OCI-LY7 (cell line): ENCODE results near the gene POPDC2. TPM values are rescaled to one million over a fixed set of nuclear protein-coding genes. Genes with fewer than 3 reads are reported as not detected.
A peak's percentile ranks its signal among the peaks of the same experiment; 100 is the strongest.

Experiments used
- BruUV-seq: library from RNA; stranded (reverse); fragments of 400-500 nt; replicated peaks from 2 replicates; lab custom pipeline; 2021; lab: Mats Ljungman, UMichigan
- CTCF ChIA-PET: fragments of 300-600 bp; sonication (Branson Sonifier 250); formaldehyde crosslinking; loops from one replicate; lab custom pipeline; 2022; ENCODE audit warnings: antibody characterized with exemption; ENCODE audit not compliant: unreplicated experiment; lab: Charles Lee
- POLR2A ChIA-PET: fragments of 300-600 bp; sonication (Branson Sonifier 250); formaldehyde crosslinking; loops from one replicate; lab custom pipeline; 2022; ENCODE audit warnings: antibody characterized with exemption; lab: Charles Lee
- DNase-seq: peaks from one replicate; pipeline ENCODE4 v3.0.0-alpha.2; 2015; ENCODE audit warnings: low spot score
- H2AFZ ChIP-seq: fragments of 200-600 bp; sonication (generic), shearing (Covaris generic); 2 replicates; pipeline ENCODE4 v1.6.1; 2014; ENCODE audit warnings: mild to moderate bottlenecking, antibody characterized with exemption, low read length, moderate library complexity
- H3K27ac ChIP-seq: fragments of 200-600 bp; sonication (generic); 2 replicates; pipeline ENCODE4 v1.5.1; 2014; ENCODE audit warnings: mixed run types, low read depth, mild to moderate bottlenecking, moderate library complexity, low read length, inconsistent platforms; ENCODE audit not compliant: poor library complexity, severe bottlenecking
- H3K36me3 ChIP-seq: fragments of 200-600 bp; sonication (generic); 2 replicates; pipeline ENCODE4 v1.6.1; 2014; ENCODE audit warnings: mild to moderate bottlenecking, antibody characterized with exemption, low read length, moderate library complexity, mixed read lengths; ENCODE audit not compliant: insufficient read depth
- H3K4me1 ChIP-seq: fragments of 200-600 bp; sonication (generic); 2 replicates; pipeline ENCODE4 v1.5.1; 2014; ENCODE audit warnings: mild to moderate bottlenecking, low read length; ENCODE audit not compliant: insufficient read depth, poor library complexity, severe bottlenecking
- H3K4me2 ChIP-seq: fragments of 200-600 bp; sonication (generic); 2 replicates; pipeline ENCODE4 v1.6.1; 2014; ENCODE audit warnings: mild to moderate bottlenecking, low read length
- H3K4me3 ChIP-seq: fragments of 200-600 bp; sonication (generic); 2 replicates; pipeline ENCODE4 v1.5.1; 2014; ENCODE audit warnings: mild to moderate bottlenecking, low read depth, low read length; ENCODE audit not compliant: poor library complexity, severe bottlenecking
- H3K79me2 ChIP-seq: fragments of 200-600 bp; sonication (generic); 2 replicates; pipeline ENCODE4 v1.6.1; 2016; ENCODE audit warnings: low read depth, mild to moderate bottlenecking, low read length, moderate library complexity, mixed read lengths; ENCODE audit not compliant: insufficient read depth
- H3K9me2 ChIP-seq: fragments of 200-600 bp; sonication (generic); 2 replicates; pipeline ENCODE4 v1.6.1; 2016; ENCODE audit warnings: mild to moderate bottlenecking, low read length, mixed read lengths; ENCODE audit not compliant: insufficient read depth
- H3K9me3 ChIP-seq: fragments of 200-600 bp; sonication (generic); 2 replicates; pipeline ENCODE4 v1.6.1; 2014; ENCODE audit warnings: mild to moderate bottlenecking, mixed run types, low read length, mixed read lengths
- H4K20me1 ChIP-seq: fragments of 200-600 bp; sonication (generic); 2 replicates; pipeline ENCODE4 v1.6.1; 2014; ENCODE audit warnings: mild to moderate bottlenecking, antibody characterized with exemption, low read length, moderate library complexity, mixed read lengths; ENCODE audit not compliant: insufficient read depth
- EZH2phosphoT487 ChIP-seq: fragments of 200-600 bp; sonication (generic); IDR thresholded peaks from 2 replicates; pipeline ENCODE4 v1.6.1; 2018; ENCODE audit warnings: low read depth, borderline replicate concordance, mild to moderate bottlenecking, mixed run types, antibody characterized with exemption, low read length, moderate library complexity, mixed read lengths
- intact Hi-C: fragments of 100-400 bp; cut with micrococcal nuclease; formaldehyde crosslinking; loops from one replicate; pipeline ENCODE4 v1.10.0; 2022; ENCODE audit not compliant: unreplicated experiment
- total RNA-seq, 2 experiments: library from RNA; depleted of rRNA in 1 of 2; stranded (reverse); fragments of >200 nt in 1 of 2; shearing (Covaris generic) in 1 of 2; gene quantifications; 2 replicates each; pipeline ENCODE4 v1.2.3, GENCODE V29; 2014 to 2022
- TF ChIP-seq, protein P1 (sequence below): fragments of 200-600 bp; sonication (generic); conservative IDR thresholded peaks from 2 replicates; pipeline ENCODE4 v1.5.1; 2014; ENCODE audit warnings: mild to moderate bottlenecking, antibody characterized with exemption, low read length, moderate library complexity, mixed read lengths

Gene POPDC2
- total RNA-seq, 2 experiments from 2014 or later, result 0.16 to 1.3 TPM

DNA sequence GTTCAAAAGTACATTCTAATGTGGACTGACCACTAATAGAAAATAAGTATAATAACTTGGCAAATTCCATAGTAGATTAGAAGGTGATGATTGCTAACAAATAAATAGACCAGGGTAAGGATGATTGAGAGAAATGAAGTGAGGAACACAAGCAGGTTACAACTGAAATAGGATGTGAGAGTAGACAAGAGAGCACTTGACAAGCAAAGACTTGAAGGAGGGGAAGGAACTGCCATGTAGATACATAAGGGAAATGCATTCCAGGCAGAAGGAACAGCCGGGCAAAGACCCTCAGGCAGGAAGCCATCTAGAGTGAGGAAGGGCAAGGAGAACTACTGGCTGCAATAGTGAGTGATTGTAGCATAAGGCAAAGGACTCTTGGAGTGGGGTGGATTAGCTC is 57.7 kb downstream of the POPDC2 start:
- no peak overlapping the region for H3K4me2 ChIP-seq
- POLR2A ChIA-PET, result no interaction called here
- no peak overlapping the region for H3K4me3 ChIP-seq
- H3K36me3 ChIP-seq, result no peaks in the 10 kb centered on the region
- no peak overlapping the region for H3K27ac ChIP-seq
- no peak overlapping the region for H2AFZ ChIP-seq
- H3K4me1 ChIP-seq, result no peaks in the 10 kb centered on the region
- BruUV-seq, result no TSS peak
- H3K9me2 ChIP-seq, result no peaks in the 10 kb centered on the region
- H4K20me1 ChIP-seq, result no peaks in the 10 kb centered on the region
- no peak for TF ChIP-seq EZH2phosphoT487
- no peak for DNase-seq
- H3K79me2 ChIP-seq, result no peaks in the 10 kb centered on the region
- no peaks in the 10 kb centered on the region for H3K9me3 ChIP-seq
- CTCF ChIA-PET, result no interaction called here
- intact Hi-C loops, result no loop called here

DNA sequence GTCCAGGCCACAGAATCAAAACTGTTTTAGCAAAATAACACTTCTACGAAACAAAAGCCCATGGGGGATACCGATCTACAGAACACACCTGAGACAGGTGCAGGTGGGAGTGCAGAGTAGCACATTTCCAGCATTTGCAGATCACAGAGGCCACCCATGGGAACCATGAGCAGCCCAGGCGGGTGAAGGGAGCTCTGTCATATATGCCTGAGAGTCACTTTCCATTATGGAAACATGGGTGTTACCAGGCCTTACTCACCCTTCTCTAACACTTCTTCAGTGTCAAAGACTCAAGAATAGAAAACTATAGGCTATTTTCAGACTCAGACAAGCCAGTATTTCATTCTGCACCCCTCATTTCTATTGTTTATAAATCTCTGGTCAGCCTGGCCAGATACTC is 59.2 kb downstream of the POPDC2 start:
- CTCF ChIA-PET, result no interaction called here
- BruUV-seq, result no TSS peak
- Histone ChIP-seq H3K79me2 (no peaks in the 10 kb centered on the region), H3K4me1 (no peaks in the 10 kb centered on the region), H3K36me3 (no peaks in the 10 kb centered on the region), H3K4me2 (no peak overlapping the region), H3K9me3 (no peaks in the 10 kb centered on the region), H4K20me1 (no peaks in the 10 kb centered on the region), H3K4me3 (no peak overlapping the region), H3K27ac (no peak overlapping the region), H3K9me2 (no peaks in the 10 kb centered on the region), H2AFZ (no peak overlapping the region)
- intact Hi-C loops, result no loop called here
- POLR2A ChIA-PET, result interaction anchor here (0.5 kb wide), 1 partner anchor 83 kb away, joined by 4 read pairs; no protein-coding TSS in a partner anchor
- no peak for DNase-seq
- TF ChIP-seq, protein P1, sequence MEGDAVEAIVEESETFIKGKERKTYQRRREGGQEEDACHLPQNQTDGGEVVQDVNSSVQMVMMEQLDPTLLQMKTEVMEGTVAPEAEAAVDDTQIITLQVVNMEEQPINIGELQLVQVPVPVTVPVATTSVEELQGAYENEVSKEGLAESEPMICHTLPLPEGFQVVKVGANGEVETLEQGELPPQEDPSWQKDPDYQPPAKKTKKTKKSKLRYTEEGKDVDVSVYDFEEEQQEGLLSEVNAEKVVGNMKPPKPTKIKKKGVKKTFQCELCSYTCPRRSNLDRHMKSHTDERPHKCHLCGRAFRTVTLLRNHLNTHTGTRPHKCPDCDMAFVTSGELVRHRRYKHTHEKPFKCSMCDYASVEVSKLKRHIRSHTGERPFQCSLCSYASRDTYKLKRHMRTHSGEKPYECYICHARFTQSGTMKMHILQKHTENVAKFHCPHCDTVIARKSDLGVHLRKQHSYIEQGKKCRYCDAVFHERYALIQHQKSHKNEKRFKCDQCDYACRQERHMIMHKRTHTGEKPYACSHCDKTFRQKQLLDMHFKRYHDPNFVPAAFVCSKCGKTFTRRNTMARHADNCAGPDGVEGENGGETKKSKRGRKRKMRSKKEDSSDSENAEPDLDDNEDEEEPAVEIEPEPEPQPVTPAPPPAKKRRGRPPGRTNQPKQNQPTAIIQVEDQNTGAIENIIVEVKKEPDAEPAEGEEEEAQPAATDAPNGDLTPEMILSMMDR, result no peak
- TF ChIP-seq EZH2phosphoT487, result no peak

DNA sequence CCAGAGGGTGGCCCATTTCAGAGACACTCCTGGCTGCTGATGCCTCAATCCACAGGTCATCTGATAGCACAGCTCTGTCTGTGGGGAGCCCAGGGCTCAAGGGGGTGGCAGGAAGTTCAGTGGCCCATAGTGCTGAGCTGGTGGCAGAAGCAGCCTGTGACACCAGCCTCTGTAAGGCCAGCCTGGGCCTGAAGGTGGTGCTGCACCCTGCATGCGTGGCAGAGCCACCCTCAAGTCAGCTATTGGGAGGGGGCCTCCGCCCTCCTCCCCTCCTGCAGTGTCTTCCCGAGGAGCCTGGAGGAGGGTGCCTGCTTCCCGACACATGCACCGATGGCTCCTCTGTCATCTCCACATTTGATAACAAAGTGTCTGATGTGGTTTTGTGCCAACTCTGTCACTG is 59.7 kb downstream of the POPDC2 start:
- no TSS peak for BruUV-seq
- Histone ChIP-seq H3K9me2 (no peaks in the 10 kb centered on the region), H3K4me1 (no peaks in the 10 kb centered on the region), H3K36me3 (no peaks in the 10 kb centered on the region), H4K20me1 (no peaks in the 10 kb centered on the region), H3K27ac (no peak overlapping the region), H3K9me3 (no peaks in the 10 kb centered on the region), H3K4me3 (no peak overlapping the region), H3K79me2 (no peaks in the 10 kb centered on the region), H2AFZ (no peak overlapping the region), H3K4me2 (no peak overlapping the region)
- ChIA-PET POLR2A (no interaction called here), CTCF (no interaction called here)
- DNase-seq, result peak; percentile 18
- intact Hi-C loops, result no loop called here
- TF ChIP-seq EZH2phosphoT487, result no peak
- TF ChIP-seq, protein P1, result peak; percentile 56
